Activated CD4-positive, alpha-beta T cell treated with anti-CD3 and anti-CD28 coated beads, Interleukin-2, Interleukin-6, amounts not matched to agents 100 ng/mL and 50 ng/mL, durations not matched to agents 16 hours and 8 hours (primary cell): Measurements from ENCODE around the gene CLDN5.
A peak's percentile ranks its signal among the peaks of the same experiment; 100 is the strongest.

Source experiments
- DNase-seq: peaks from one replicate; pipeline ENCODE4 v3.0.0-alpha.2; 2020

The CLDN5 gene

GRCh38 chr22:19478045-19478900 lies 45.9 kb downstream of the CLDN5 start:
- peak; percentile 14 for DNase-seq

- peak; percentile 10 for DNase-seq
Measured at GRCh38 chr22:19477321-19478044, 46.7 kb downstream of the CLDN5 start.

- no peak for DNase-seq
Measured at GRCh38 chr22:19476023-19476422, 48.2 kb downstream of the CLDN5 start.

GRCh38 chr22:19473578-19473977 lies 50.6 kb downstream of the CLDN5 start:
- no peak for DNase-seq
